IPS DF 6.9 (cell line): ENCODE data around the gene DNAJC30.

Experiments used
- DNase-seq: peaks from one replicate; pipeline ENCODE4 v3.0.0-alpha.2; 2013; ENCODE audit warnings: low read depth, low spot score
- H3K27ac ChIP-seq: one replicate; pipeline ENCODE4 v1.5.1; 2013; ENCODE audit warnings: low read length, control low read depth
- H3K27me3 ChIP-seq: 2 replicates; pipeline ENCODE4 v1.6.1; 2013; ENCODE audit warnings: mild to moderate bottlenecking, low read length; ENCODE audit not compliant: control insufficient read depth, insufficient read depth
- H3K36me3 ChIP-seq: 2 replicates; pipeline ENCODE4 v1.6.1; 2013; ENCODE audit warnings: low read length; ENCODE audit not compliant: control insufficient read depth, insufficient read depth
- H3K4me1 ChIP-seq: 2 replicates; pipeline ENCODE4 v1.6.1; 2013; ENCODE audit warnings: low read length; ENCODE audit not compliant: control insufficient read depth, insufficient read depth
- H3K4me3 ChIP-seq: 2 replicates; pipeline ENCODE4 v1.5.1; 2013; ENCODE audit warnings: mild to moderate bottlenecking, low read length
- H3K9me3 ChIP-seq: 2 replicates; pipeline ENCODE4 v1.6.1; 2013; ENCODE audit warnings: low read length, inconsistent platforms; ENCODE audit not compliant: control insufficient read depth, insufficient read depth
- WGBS: extraction: QIAGEN DNeasy Blood & Tissue Kit; methylation state at CpG from one replicate; pipeline ENCODE4 v1.1.7; 2013; ENCODE audit warnings: mixed read lengths, missing lambda C conversion rate; ENCODE audit not compliant: insufficient read length, insufficient coverage; 5-methylcytosine and 5-hydroxymethylcytosine counted together

The DNAJC30 gene

DNA sequence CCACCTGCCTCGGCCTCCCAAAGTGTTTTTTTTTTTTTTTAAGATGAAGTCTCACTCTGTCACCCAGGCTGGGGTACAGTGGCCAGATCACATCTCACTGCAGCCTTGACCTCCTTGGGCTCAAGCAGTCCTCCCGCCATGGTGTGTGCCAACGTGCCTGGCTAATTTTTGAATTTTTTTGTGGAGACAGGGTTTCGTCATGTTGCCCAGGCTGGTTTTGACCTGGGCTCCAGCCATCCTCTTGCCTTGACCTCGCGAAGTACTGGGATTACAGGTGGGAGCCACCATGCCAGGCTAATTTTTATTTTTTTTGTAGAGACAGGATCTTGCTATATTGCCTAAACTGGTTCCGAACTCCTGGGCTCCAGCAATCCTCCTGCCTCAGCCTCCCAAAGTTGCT is 49.9 kb downstream of the DNAJC30 start:
- no peaks in the 10 kb centered on the region for H3K36me3 ChIP-seq
- no peaks in the 10 kb centered on the region for H3K27me3 ChIP-seq
- DNase-seq = no peak
- no CpG with 5 or more reads among the region's 7 CpGs for WGBS
- no peak overlapping the region for H3K4me3 ChIP-seq
- 0 out of 2 replicates have a peak, but pooled peaks cover 1% of the 10 kb centered on the region for H3K4me1 ChIP-seq
- no peaks in the 10 kb centered on the region for H3K9me3 ChIP-seq
- H3K27ac ChIP-seq = no peak overlapping the region

DNA sequence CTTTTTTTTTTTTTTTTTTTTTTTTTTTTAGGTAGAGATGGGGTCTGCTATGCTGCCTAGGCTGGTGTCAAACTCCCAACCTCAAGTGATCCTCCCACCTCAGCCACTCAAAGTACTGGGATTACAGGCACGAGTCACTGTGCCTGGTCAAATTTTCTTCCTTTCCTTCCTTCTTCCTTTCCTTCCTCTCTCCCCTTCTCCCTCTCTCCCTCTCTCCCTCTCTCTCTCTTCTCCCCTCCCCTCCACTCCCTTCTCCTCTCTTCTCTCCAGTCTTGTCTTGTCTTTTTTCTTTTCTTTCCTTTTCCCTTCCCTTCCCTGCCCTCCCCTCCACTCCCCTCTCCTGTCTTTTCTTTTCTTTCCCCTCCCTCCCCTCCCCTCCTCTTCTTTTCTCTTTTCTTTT is 51.7 kb downstream of the DNAJC30 start:
- DNase-seq = no peak
- no CpG with 5 or more reads among the region's 1 CpG for WGBS

More for the DNA sequence above, 51.7 kb downstream of the DNAJC30 start:
- Histone ChIP-seq H3K4me1 (peaks cover 4% of the 10 kb centered on the region; the same call in 1 of the 2 replicates), H3K27me3 (no peaks in the 10 kb centered on the region; the same call in 1 of the 2 replicates), H3K9me3 (no peaks in the 10 kb centered on the region), H3K4me3 (no peak overlapping the region), H3K27ac (no peak overlapping the region), H3K36me3 (no peaks in the 10 kb centered on the region)
